NCI-H526 treated with DMSO at 0.1 percent for 48 hours (cell line): ENCODE results near the gene PRR33.

Source experiments
- DNase-seq: peaks from one replicate; lab custom pipeline; 2025; lab: John Stamatoyannopoulos, UW

The PRR33 gene

GRCh38 chr11:1916132-1916985 is 24.7 kb upstream of the PRR33 start:
- no peak for DNase-seq

DNA sequence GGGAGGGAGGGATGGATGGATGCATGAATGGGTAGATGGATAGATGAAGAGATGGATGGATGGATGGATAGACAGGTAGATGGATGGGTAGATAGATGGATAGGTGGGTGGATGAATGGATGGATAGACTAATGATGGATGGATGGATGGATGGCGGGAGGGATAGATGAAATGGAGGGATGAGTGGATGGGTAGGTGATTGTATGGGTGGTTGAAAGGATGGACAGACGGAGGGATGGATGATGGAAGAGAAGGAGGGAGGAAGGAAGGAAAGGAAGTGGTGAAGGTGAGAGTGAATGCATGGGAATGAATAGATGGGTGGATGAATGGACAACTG is 24.1 kb upstream of the PRR33 start:
- DNase-seq = no peak

DNA sequence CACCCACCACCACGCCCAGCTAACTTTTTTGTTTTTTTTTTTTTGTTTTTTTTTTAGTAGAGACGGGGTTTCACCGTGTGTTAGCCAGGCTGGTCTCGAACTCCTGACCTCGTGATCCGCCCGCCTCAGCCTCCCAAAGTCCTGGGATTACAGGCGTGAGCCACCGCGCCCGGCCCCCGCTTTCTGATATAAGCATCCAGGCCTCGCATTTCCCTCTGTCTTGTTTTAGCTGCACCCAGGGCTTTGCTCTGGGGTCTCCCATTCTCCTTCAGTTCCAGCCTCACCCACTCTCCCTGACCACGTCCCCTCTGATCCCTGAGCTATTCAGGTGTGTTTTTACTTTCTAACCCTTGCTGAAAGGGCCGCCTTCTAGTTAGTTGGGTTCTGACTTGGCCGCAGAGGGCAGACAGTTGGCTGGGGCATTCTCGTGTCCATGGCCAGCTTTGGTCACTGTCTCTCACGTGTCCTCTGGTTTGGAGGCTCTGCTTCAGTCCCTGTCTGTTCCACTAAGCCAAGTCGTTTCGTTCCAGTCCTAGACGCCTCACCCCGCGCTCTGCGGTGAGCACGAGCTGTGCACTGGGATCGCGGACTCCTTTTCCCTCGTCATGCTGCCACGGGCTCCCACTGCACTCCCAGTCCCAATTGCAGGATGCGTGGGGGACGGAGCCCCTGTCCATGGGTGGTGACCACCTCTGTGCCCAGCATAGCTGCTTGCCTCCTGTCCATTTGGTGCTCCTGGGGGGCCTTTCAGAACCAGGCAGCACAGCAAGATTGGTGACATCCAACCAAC is 21.8 kb upstream of the PRR33 start:
- DNase-seq = no peak

DNA sequence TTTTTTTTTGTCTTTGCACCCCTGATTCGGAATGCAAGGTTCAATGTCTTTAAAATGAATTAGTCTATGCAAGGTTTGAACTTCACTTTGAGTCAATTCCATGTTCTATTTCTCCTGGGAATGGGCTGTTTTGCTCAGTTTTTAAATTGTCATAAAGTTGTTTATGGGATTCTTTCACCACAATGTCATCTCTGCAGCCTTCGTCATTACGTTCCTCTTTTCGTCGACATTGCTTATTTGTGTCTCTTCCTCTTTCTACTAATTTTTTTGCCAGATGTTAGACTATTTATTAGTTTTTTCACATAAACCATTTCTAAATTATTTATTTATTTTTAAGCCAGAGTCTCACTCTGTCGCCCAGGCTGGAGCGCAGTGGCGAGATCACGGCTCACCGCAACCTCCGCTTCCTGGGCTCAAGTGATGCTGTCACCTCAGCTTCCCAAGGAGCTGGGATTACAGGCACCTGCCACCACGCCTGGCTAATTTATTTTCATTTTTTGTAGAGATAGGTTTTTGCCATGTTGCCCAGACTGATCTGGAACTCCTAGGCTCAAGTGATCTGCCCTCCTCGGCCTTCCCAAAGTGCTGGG is 20.7 kb upstream of the PRR33 start:
- DNase-seq = no peak

DNA sequence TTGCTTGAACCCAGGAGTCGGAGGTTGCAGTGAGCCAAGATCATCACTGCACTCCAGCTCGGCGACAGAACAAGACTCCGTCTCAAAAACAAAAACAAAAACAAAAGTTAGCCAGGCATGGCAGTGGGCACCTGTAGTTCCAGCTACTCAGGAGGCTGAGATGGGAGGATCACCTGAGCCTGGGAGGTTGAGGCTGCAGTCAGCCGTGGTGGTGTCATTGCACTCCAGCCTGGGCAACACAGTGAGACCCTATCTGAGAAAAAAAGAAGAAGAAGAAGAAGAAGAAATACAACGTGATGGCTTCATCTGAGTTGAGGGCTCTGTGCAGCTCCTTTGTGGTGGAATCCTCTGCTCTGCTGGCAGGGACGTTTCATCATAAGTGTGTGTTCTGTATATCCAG is 17.8 kb upstream of the PRR33 start:
- no peak for DNase-seq

- DNase-seq = no peak
Measured at GRCh38 chr11:1908618-1909017, 16.9 kb upstream of the PRR33 start.

DNA sequence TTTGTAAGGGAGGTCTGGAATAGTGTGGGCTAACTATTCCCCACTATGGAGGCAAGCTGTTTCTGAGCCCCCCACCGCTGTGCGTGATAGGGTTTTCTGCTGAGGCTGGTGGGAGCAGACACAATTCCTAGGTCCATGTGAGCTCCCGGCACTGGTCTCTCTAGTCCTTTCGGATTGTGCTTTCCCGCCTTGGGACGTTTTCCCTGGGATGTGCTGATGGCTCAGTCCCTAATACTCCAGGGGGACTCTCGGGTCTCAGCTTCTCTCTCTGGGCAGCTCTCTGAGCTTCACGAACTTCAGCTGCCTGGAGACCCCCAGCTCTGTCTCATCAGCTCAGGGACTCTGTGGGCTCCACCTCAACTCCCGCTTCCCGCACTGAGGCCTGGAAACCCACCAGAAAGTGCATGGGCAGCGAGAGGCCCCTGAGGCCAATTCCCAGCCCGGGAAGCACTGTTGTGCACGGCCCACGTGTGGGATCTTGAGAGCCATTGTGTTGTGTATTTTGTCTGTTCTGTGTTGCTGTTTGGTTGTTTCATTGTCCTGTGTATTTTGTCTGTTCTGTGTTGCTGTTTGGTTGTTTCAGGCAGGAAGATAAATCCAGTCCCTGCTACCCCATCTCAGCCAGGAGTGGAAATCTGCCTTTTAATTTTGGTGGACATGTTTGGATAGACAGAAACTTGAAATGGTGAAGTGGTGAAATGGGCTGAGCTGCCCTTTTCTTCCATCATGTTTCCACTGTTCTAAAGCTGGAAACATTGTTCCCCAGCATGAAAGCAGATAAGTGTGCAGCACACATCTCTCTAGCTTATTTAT is 15.1 kb upstream of the PRR33 start:
- DNase-seq = no peak

GRCh38 chr11:1906181-1906580 is 14.5 kb upstream of the PRR33 start:
- DNase-seq = no peak

- no peak for DNase-seq
Measured at GRCh38 chr11:1899686-1900085, 8.0 kb upstream of the PRR33 start.

DNA sequence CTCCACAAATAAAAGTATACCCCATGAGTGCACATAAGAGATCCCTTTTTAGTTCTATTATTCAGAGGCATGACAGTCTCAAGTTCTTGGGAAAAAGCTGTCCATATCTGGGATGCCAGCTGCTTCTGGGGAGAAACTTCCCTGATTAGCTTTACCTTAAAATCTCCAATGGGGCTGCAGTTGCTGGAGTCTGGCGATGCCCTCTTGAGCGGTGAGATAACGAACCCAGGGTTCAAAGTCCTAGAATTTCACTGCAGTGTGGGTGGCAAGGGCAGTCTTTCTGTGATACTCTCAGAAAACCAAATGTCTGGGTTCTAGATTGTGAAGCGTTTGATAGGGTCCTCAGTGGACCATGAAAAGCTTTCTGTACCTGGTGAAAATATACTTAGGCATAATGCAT is 7.4 kb upstream of the PRR33 start:
- no peak for DNase-seq

GRCh38 chr11:1896923-1897322 is 5.2 kb upstream of the PRR33 start:
- no peak for DNase-seq

DNA sequence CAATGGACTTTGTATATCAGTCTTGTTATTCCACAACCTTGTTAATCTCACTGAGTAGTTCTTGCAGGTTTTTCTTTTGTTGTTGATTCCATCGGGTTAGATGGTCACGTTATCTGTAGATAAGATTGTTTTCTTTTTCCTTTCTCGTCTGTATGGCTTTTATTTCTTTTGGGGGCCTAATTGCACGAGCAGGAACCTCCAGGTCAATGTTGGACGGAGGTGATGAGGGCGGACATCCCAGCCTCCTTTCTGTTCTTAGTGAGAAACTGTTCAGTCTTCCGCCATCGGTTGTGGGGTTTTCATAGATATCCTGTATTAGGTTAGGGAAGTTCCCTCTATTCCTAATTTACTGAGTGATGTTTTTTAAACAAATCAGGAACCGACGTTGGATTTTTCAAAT is 4.8 kb upstream of the PRR33 start:
- DNase-seq = no peak

GRCh38 chr11:1894759-1895158 is 3.1 kb upstream of the PRR33 start:
- DNase-seq = no peak

DNA sequence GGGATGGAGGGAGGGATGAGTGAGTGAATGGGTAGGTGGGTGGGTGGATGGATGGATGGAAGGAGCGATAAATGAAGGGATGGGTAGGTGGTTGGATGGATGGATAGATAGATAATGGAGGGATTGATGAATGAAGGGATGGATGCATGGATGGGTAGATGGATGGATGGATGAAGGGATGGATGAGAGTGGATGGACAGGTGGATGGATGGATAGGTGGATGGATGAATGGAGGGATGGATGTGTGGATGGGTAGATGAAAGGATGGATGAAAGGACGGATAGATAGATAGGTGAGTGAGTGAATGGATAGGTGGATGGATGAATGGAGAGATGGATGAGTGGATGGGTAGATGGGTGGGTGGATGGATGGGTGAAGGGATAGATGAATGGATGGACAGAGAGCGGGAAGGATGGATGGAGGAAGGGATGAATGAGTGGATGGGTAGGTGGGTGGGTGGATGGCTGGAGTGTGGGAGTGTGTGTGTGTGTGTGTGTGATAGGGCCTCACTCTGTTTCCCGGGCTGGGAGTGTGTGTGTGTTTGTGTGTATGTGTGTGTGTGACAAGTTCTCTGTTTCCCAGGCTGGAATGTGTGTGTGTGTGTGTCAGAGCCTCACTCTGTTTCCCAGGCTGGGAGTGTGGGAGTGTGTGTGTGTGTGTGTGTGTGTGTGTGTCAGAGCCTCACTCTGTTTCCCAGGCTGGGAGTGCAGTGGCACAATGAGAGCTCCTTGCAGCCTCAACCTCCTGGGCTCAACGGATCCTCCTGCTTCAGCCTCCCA is 2.1 kb upstream of the PRR33 start:
- no peak for DNase-seq

DNA sequence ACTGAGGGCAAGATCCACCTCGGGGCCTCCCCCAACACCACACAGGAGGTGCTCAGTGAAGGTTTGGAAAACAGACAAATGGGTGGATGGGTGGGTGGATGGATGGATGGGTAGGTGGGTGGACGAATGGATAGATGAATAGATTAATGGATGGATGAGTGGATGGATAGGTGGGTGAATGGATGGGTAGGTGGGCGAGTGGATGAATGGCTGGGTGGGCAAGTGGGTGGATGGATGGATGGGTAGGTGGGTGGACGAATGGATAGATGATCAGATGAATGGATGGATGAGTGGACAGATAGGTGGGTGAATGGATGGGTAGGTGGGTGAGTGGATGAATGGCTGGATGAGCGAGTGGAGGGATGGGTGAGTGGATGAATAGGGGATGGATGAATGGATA is 863 bp upstream of the PRR33 start:
- DNase-seq = no peak

GRCh38 chr11:1892116-1892515 is 421 bp upstream of the PRR33 start:
- no peak for DNase-seq

GRCh38 chr11:1890856-1891830 is 552 bp downstream of the PRR33 start:
- no peak for DNase-seq

GRCh38 chr11:1889941-1890855 is 1.5 kb downstream of the PRR33 start:
- DNase-seq = no peak

- no peak for DNase-seq
Measured at GRCh38 chr11:1889224-1889930, 2.3 kb downstream of the PRR33 start.
